Endothelial cell of umbilical vein (primary cell): ENCODE data around the gene CEACAM21. TPM values are rescaled to one million over a fixed set of nuclear protein-coding genes. Genes with fewer than 3 reads are reported as not detected.

Experiments used
- BruUV-seq: library from RNA; stranded (reverse); fragments of 400-500 nt; replicated peaks from 2 replicates; lab custom pipeline; 2021; lab: Mats Ljungman, UMichigan
- CTCF ChIA-PET: fragments of 300-600, 350-600 bp; sonication (Branson Sonifier 250); formaldehyde crosslinking; loops from one replicate; lab custom pipeline; 2021; ENCODE audit warnings: antibody characterized with exemption, inconsistent platforms; lab: Charles Lee
- POLR2A ChIA-PET: fragments of 300-600, 350-600 bp; sonication (Branson Sonifier 250); formaldehyde crosslinking; loops from one replicate; lab custom pipeline; 2021; ENCODE audit warnings: antibody characterized with exemption, inconsistent platforms; lab: Charles Lee
- DNase-seq: peaks from one replicate; pipeline ENCODE4 v3.0.0-alpha.2; 2011; ENCODE audit warnings: low read depth, low spot score
- FAIRE-seq: peaks from 2 replicates; lab custom pipeline; 2011; peaks lifted over from hg19 to GRCh38; lab: Jason Lieb, UNC
- H2AFZ ChIP-seq: 2 replicates; pipeline ENCODE4 v1.6.0; 2012; ENCODE audit warnings: low read depth, low read length, control low read depth, inconsistent platforms
- H3K27ac ChIP-seq: 2 replicates; pipeline ENCODE4 v1.5.1; 2011; ENCODE audit warnings: low read depth, mild to moderate bottlenecking, control low read depth, low read length, moderate library complexity; ENCODE audit not compliant: insufficient read depth
- H3K27me3 ChIP-seq, 2 experiments: 2 replicates each; pipeline versions ENCODE4 v1.6.0 to v1.6.1; 2011; ENCODE audit warnings: low read length in 2 of 2, mixed read lengths in 1 of 2; ENCODE audit not compliant: control insufficient read depth in 2 of 2, insufficient read depth in 2 of 2
- H3K36me3 ChIP-seq, 2 experiments: 2 replicates in 1 of 2; 3 replicates in 1 of 2; pipeline ENCODE4 v1.5.1; 2011; ENCODE audit warnings: low read length in 2 of 2, mild to moderate bottlenecking in 1 of 2, moderate library complexity in 1 of 2; ENCODE audit not compliant: control insufficient read depth in 2 of 2, insufficient read depth in 2 of 2; ENCODE audit errors: extremely low read depth in 1 of 2
- H3K4me1 ChIP-seq: 3 replicates; pipeline ENCODE4 v1.5.1; 2011; ENCODE audit warnings: mild to moderate bottlenecking, low read length; ENCODE audit not compliant: control insufficient read depth, insufficient read depth; ENCODE audit errors: extremely low read depth
- H3K4me2 ChIP-seq: 2 replicates; pipeline ENCODE4 v1.6.1; 2011; ENCODE audit warnings: low read length, control low read depth, mixed read lengths; ENCODE audit not compliant: insufficient read depth
- H3K4me3 ChIP-seq, 3 experiments: fragments of 200-600 bp in 1 of 3; sonication (generic), shearing (Covaris generic) in 1 of 3; replicated peaks in 1 of 3; 2 replicates each; pipeline ENCODE4 v1.5.1; 2011 to 2016; ENCODE audit warnings: control low read depth in 3 of 3, low read length in 3 of 3, mild to moderate bottlenecking in 2 of 3, inconsistent platforms in 1 of 3, low read depth in 1 of 3, moderate library complexity in 1 of 3; ENCODE audit not compliant: insufficient read depth in 1 of 3
- H3K79me2 ChIP-seq: 2 replicates; pipeline ENCODE4 v1.6.0; 2012; ENCODE audit warnings: low read length, inconsistent platforms; ENCODE audit not compliant: control insufficient read depth, insufficient read depth
- H3K9ac ChIP-seq: replicated peaks from 2 replicates; pipeline ENCODE3; 2011; ENCODE audit warnings: low read length, control low read depth; ENCODE audit not compliant: insufficient read depth; ENCODE audit errors: extremely low read depth
- H3K9me1 ChIP-seq: replicated peaks from 3 replicates; pipeline ENCODE4 v1.6.0; 2011; ENCODE audit warnings: mild to moderate bottlenecking, low read length; ENCODE audit not compliant: control insufficient read depth, insufficient read depth; ENCODE audit errors: extremely low read depth
- H3K9me3 ChIP-seq: replicated peaks from 2 replicates; pipeline ENCODE4 v1.5.1; 2012; ENCODE audit warnings: low read length, inconsistent platforms; ENCODE audit not compliant: control insufficient read depth, insufficient read depth
- H4K20me1 ChIP-seq: replicated peaks from 2 replicates; pipeline ENCODE3; 2011; ENCODE audit warnings: mild to moderate bottlenecking, low read length; ENCODE audit not compliant: control insufficient read depth, insufficient read depth; ENCODE audit errors: extremely low read depth
- FOS ChIP-seq: IDR thresholded peaks from 2 replicates; pipeline ENCODE4 v1.6.1; 2011; ENCODE audit warnings: mild to moderate bottlenecking, low read length, moderate library complexity, borderline replicate concordance; ENCODE audit not compliant: insufficient read depth
- GATA2 ChIP-seq: IDR thresholded peaks from 2 replicates; pipeline ENCODE4 v1.7.0; 2011; ENCODE audit warnings: low read depth, mild to moderate bottlenecking, moderate library complexity, mixed read lengths, low read length; ENCODE audit not compliant: insufficient read length, insufficient read depth
- JUN ChIP-seq: IDR thresholded peaks from 2 replicates; pipeline ENCODE4 v1.6.1; 2011; ENCODE audit warnings: borderline replicate concordance, low read depth; ENCODE audit not compliant: insufficient read length, insufficient read depth
- MYC ChIP-seq: IDR thresholded peaks from one replicate; pipeline ENCODE4 v1.6.1; 2011; ENCODE audit warnings: mild to moderate bottlenecking, low read depth, low read length
- POLR2A ChIP-seq: IDR thresholded peaks from 2 replicates; pipeline ENCODE4 v1.6.1; 2012; ENCODE audit warnings: low read depth, mild to moderate bottlenecking, control low read depth, low read length
- POLR2AphosphoS5 ChIP-seq: IDR thresholded peaks from 2 replicates; pipeline ENCODE4 v1.6.1; 2012; ENCODE audit warnings: low read depth, mild to moderate bottlenecking, control low read depth, low read length, moderate library complexity; ENCODE audit not compliant: insufficient read depth
- dilution Hi-C: fragments of 300-500 bp; cut with MboI; formaldehyde crosslinking; loops from one replicate; pipeline ENCODE4 v1.15.0; 2019; ENCODE audit warnings: low sequenced_read_pairs; ENCODE audit not compliant: extremely low pct_ligation_motif_present
- intact Hi-C: fragments of 100-400 bp; cut with micrococcal nuclease; formaldehyde crosslinking; loops from one replicate; pipeline ENCODE4 v1.10.0; 2022
- polyA plus RNA-seq, 4 experiments: library from polyadenylated mRNA; depleted of rRNA in 3 of 4; stranded (reverse) in 3 of 4; unstranded in 1 of 4; fragments of >200 nt; gene quantifications; 2 replicates each; pipeline versions ENCODE4 v1.2.1 to v1.2.3, GENCODE V29; 2011 to 2012; ENCODE audit warnings: missing spikeins in 1 of 4
- total RNA-seq: library from RNA; stranded (reverse); gene quantifications from 2 replicates; pipeline ENCODE4 v1.2.3, GENCODE V29; 2021
- TF ChIP-seq, protein P1 (sequence below): IDR thresholded peaks from 2 replicates; pipeline ENCODE4 v1.6.1; 2011; ENCODE audit not compliant: insufficient read depth, insufficient read length
- TF ChIP-seq, protein P2 (sequence below), 2 donors: IDR thresholded peaks; 1 replicate in 1 of 2; 2 replicates in 1 of 2; pipeline ENCODE4 v1.5.1; 2011; ENCODE audit warnings: low read length in 2 of 2, mild to moderate bottlenecking in 2 of 2, moderate library complexity in 2 of 2, control low read depth in 1 of 2, inconsistent platforms in 1 of 2, low read depth in 1 of 2; ENCODE audit not compliant: insufficient read depth in 1 of 2; ENCODE audit errors: extremely low read depth in 1 of 2

The CEACAM21 gene
- total and polyA plus RNA-seq, 2 donors (not counting 3 experiments of a cell fraction or from before 2014, with no cell fraction given): 0.81 to 1.7 TPM

DNA sequence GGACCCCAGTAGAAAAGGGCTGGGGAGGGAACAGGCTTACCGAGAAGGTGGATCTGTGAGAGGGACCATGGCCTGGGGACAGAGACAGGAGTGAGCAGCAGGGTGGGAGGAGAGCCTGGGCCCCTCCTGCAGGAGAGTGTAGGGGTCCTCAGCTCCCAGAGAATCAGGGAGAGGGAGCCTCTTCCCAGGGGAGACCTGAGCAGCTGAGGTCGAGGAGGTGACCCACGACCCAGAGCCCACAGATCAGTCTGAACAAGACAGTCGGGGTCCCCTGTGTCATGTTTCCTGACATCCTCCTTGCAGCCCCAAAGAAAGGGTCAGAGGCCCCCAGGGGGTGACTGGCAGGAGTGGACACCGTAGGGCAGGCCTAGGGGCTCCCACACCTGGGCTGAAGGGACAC, 44.2 kb downstream of the CEACAM21 start:
- Histone ChIP-seq H4K20me1 (no peaks in the 10 kb centered on the region), H3K4me1 (no peaks in the 10 kb centered on the region), H3K9me3 (no peaks in the 10 kb centered on the region), H3K4me2 (no peak overlapping the region), H3K79me2 (no peaks in the 10 kb centered on the region), H3K9me1 (no peaks in the 10 kb centered on the region), H3K36me3 (no peaks in the 10 kb centered on the region), H2AFZ (no peak overlapping the region), H3K27ac (no peak overlapping the region), H3K27me3 (no peaks in the 10 kb centered on the region), H3K9ac (no peak overlapping the region), H3K4me3 (no peak overlapping the region)
- intact Hi-C loops (no loop called here), dilution Hi-C loops (no loop called here)
- POLR2A ChIA-PET: no interaction called here
- no peak for DNase-seq
- no peak for FAIRE-seq
- CTCF ChIA-PET: interaction anchor here (1.5 kb wide), 1 partner anchor 87 kb away, joined by 3 read pairs; no protein-coding TSS in a partner anchor
- TF ChIP-seq POLR2A: no peak
- no peak for TF ChIP-seq FOS
- TF ChIP-seq POLR2AphosphoS5: no peak
- TF ChIP-seq, protein P1, sequence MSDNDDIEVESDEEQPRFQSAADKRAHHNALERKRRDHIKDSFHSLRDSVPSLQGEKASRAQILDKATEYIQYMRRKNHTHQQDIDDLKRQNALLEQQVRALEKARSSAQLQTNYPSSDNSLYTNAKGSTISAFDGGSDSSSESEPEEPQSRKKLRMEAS: no peak
- TF ChIP-seq JUN: no peak
- TF ChIP-seq MYC: no peak
- TF ChIP-seq, protein P2, sequence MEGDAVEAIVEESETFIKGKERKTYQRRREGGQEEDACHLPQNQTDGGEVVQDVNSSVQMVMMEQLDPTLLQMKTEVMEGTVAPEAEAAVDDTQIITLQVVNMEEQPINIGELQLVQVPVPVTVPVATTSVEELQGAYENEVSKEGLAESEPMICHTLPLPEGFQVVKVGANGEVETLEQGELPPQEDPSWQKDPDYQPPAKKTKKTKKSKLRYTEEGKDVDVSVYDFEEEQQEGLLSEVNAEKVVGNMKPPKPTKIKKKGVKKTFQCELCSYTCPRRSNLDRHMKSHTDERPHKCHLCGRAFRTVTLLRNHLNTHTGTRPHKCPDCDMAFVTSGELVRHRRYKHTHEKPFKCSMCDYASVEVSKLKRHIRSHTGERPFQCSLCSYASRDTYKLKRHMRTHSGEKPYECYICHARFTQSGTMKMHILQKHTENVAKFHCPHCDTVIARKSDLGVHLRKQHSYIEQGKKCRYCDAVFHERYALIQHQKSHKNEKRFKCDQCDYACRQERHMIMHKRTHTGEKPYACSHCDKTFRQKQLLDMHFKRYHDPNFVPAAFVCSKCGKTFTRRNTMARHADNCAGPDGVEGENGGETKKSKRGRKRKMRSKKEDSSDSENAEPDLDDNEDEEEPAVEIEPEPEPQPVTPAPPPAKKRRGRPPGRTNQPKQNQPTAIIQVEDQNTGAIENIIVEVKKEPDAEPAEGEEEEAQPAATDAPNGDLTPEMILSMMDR (IDR thresholded peaks at IDR 0.05; ENCODE audit: extremely low read depth in 1 of 2, insufficient read depth in 1 of 2, low read depth in 1 of 2, low read length in 2 of 2): no peak
- no peak for TF ChIP-seq GATA2
- no TSS peak for BruUV-seq
